Muscle layer of colon (tissue), 2 donors: Measurements from ENCODE around the gene DENND1A.

Source experiments
- H3K27ac ChIP-seq: one replicate; pipeline ENCODE4 v1.7.0; 2013; ENCODE audit warnings: low read depth, mild to moderate bottlenecking, low read length, moderate library complexity
- H3K27me3 ChIP-seq, 2 donors: one replicate each; pipeline ENCODE4 v1.7.0; 2013; ENCODE audit warnings: low read length in 2 of 2, mild to moderate bottlenecking in 2 of 2; ENCODE audit not compliant: insufficient read depth in 2 of 2, control insufficient read depth in 1 of 2
- H3K36me3 ChIP-seq: one replicate; pipeline ENCODE4 v1.7.0; 2013; ENCODE audit warnings: mild to moderate bottlenecking, low read length; ENCODE audit not compliant: insufficient read depth
- H3K4me1 ChIP-seq: one replicate; pipeline ENCODE4 v1.7.0; 2013; ENCODE audit warnings: mild to moderate bottlenecking, low read length; ENCODE audit not compliant: insufficient read depth
- H3K4me3 ChIP-seq, 2 donors: one replicate each; pipeline ENCODE4 v1.7.0; 2013; ENCODE audit warnings: low read length in 2 of 2, low read depth in 1 of 2, mild to moderate bottlenecking in 1 of 2, moderate library complexity in 1 of 2
- H3K9ac ChIP-seq: one replicate; pipeline ENCODE4 v1.7.0; 2013; ENCODE audit warnings: low read length
- H3K9me3 ChIP-seq: one replicate; pipeline ENCODE4 v1.7.0; 2013; ENCODE audit warnings: mild to moderate bottlenecking, low read length
- donor health status: abdominal sarcoma.
- donor health status: Adenocarcinoma of cecum.

DENND1A gene

GRCh38 chr9:123378025-123378424 lies 551.9 kb downstream of the DENND1A start:
- no peak overlapping the region for H3K4me3 ChIP-seq
- peaks cover 0 to under 1% of the 10 kb centered on the region in 2 donors for H3K27me3 ChIP-seq
- H3K9ac ChIP-seq, result no peak overlapping the region
- H3K27ac ChIP-seq, result no peak overlapping the region
- H3K36me3 ChIP-seq, result no peaks in the 10 kb centered on the region
- no peaks in the 10 kb centered on the region for H3K9me3 ChIP-seq
- H3K4me1 ChIP-seq, result peaks cover 27% of the 10 kb centered on the region

GRCh38 chr9:123377211-123377971 lies 552.5 kb downstream of the DENND1A start:
- Histone ChIP-seq H3K9ac (no peak overlapping the region), H3K4me3 (no peak overlapping the region), H3K27ac (no peak overlapping the region), H3K36me3 (no peaks in the 10 kb centered on the region), H3K27me3 (peaks cover 0 to 6% of the 10 kb centered on the region in 2 donors), H3K4me1 (peaks cover 27% of the 10 kb centered on the region), H3K9me3 (no peaks in the 10 kb centered on the region)

DNA sequence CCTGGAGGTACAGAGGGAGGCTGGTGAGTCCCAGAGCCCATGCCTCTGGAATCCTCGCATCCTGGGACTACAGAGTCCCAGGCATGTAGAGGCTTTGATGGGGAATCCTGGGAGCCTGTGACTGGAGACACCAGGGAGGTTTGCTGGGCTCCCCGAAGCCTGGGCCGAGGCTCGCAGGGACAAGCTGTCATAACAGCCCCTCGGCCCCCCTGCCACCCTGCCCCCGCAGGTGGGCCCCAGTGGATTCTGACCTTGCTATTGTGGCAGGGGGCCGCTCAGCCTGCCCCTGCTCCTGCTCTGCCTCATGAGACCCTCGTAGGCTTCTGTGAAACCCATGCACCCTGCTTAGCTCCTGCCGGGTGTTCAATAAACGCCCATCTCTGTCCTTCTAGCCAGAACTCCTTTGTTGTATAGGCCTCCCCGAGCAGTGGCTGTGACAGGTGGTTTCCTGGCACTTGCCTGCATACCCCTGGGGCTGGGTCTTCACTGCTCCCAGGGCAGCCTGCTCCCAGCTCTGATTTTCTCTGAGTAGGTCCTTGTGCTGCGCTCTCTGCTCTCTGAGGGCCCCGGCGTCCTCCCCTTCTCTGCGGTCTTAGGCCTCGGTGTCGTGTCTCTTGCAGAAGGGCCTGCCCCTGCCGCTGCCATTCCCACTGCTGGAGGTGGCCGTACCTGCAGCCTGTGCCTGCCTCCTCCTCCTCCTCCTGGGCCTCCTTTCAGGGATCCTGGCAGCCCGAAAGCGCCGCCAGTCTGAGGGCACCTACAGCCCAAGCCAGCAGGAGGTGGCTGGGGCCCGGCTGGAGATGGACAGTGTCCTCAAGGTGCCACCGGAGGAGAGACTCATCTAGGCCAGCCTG lies 553.5 kb downstream of the DENND1A start:
- peaks cover 0 to 12% of the 10 kb centered on the region in 2 donors for H3K27me3 ChIP-seq
- H3K36me3 ChIP-seq, result no peaks in the 10 kb centered on the region
- no peaks in the 10 kb centered on the region for H3K9me3 ChIP-seq
- H3K27ac ChIP-seq, result no peak overlapping the region
- peaks cover 27% of the 10 kb centered on the region for H3K4me1 ChIP-seq
- H3K9ac ChIP-seq, result no peak overlapping the region
- H3K4me3 ChIP-seq, result no peak overlapping the region

- Histone ChIP-seq H3K9me3 (no peaks in the 10 kb centered on the region), H3K36me3 (no peaks in the 10 kb centered on the region), H3K4me1 (peaks cover 27% of the 10 kb centered on the region), H3K4me3 (peak overlapping the region in 1 of 2 donors; percentile 23), H3K27ac (peak overlapping the region; percentile 21), H3K27me3 (peaks cover 0 to 12% of the 10 kb centered on the region in 2 donors), H3K9ac (no peak overlapping the region)
Measured at GRCh38 chr9:123375469-123376132, 554.3 kb downstream of the DENND1A start.

GRCh38 chr9:123373946-123374345 lies 556.0 kb downstream of the DENND1A start:
- H3K9ac ChIP-seq, result no peak overlapping the region
- no peak overlapping the region for H3K4me3 ChIP-seq
- H3K9me3 ChIP-seq, result no peaks in the 10 kb centered on the region
- no peak overlapping the region for H3K27ac ChIP-seq
- no peaks in the 10 kb centered on the region for H3K36me3 ChIP-seq
- H3K4me1 ChIP-seq, result peaks cover 27% of the 10 kb centered on the region
- peaks cover 0 to 17% of the 10 kb centered on the region in 2 donors for H3K27me3 ChIP-seq

GRCh38 chr9:123373447-123373923 lies 556.4 kb downstream of the DENND1A start:
- H3K27ac ChIP-seq, result no peak overlapping the region
- H3K4me1 ChIP-seq, result peaks cover 27% of the 10 kb centered on the region
- H3K9ac ChIP-seq, result no peak overlapping the region
- peaks cover 0 to 22% of the 10 kb centered on the region in 2 donors for H3K27me3 ChIP-seq
- no peaks in the 10 kb centered on the region for H3K9me3 ChIP-seq
- no peaks in the 10 kb centered on the region for H3K36me3 ChIP-seq
- no peak overlapping the region for H3K4me3 ChIP-seq

- H3K36me3 ChIP-seq, result no peaks in the 10 kb centered on the region
- no peak overlapping the region for H3K9ac ChIP-seq
- H3K4me3 ChIP-seq, result no peak overlapping the region
- no peak overlapping the region for H3K27ac ChIP-seq
- peaks cover 27% of the 10 kb centered on the region for H3K4me1 ChIP-seq
- no peaks in the 10 kb centered on the region for H3K9me3 ChIP-seq
- peaks cover 0 to 28% of the 10 kb centered on the region in 2 donors for H3K27me3 ChIP-seq
Measured at GRCh38 chr9:123372766-123373446, 557.0 kb downstream of the DENND1A start.

DNA sequence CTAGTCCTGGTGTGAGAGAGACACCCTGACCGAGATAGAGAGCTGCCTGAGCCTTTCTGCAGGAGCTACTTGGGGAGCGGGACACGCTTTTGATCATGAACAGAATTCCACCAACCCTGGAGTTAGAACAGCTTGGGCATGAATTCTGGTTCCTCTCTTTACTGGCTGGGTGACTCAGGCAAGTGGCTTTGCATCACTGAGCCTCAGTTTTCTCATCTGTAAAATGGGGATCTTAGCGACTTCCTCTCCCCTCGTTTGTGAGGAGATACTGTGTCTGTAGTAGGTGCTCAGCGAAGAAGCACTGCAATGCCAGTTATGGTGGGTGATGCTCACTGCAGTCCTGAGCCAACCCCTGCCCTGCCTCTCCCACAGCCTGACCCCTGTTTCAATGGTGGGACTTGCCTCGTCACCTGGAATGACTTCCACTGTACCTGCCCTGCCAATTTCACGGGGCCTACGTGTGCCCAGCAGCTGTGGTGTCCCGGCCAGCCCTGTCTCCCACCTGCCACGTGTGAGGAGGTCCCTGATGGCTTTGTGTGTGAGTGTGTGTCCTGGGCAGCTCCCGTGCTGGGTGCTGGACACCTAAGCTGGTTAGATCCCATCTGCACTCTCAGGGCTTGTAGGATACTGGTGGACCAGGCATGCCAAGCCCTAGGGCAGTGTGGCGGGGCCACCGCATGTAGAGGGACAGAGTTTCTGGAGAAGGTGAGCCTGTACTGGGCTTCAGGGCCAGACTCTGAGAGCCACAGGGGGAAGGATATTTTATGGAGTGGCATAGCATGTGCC lies 557.9 kb downstream of the DENND1A start:
- Histone ChIP-seq H3K9ac (no peak overlapping the region), H3K27ac (no peak overlapping the region), H3K4me1 (peaks cover 27% of the 10 kb centered on the region), H3K4me3 (no peak overlapping the region), H3K27me3 (peaks cover 0 to 28% of the 10 kb centered on the region in 2 donors), H3K36me3 (no peaks in the 10 kb centered on the region), H3K9me3 (no peaks in the 10 kb centered on the region)

DNA sequence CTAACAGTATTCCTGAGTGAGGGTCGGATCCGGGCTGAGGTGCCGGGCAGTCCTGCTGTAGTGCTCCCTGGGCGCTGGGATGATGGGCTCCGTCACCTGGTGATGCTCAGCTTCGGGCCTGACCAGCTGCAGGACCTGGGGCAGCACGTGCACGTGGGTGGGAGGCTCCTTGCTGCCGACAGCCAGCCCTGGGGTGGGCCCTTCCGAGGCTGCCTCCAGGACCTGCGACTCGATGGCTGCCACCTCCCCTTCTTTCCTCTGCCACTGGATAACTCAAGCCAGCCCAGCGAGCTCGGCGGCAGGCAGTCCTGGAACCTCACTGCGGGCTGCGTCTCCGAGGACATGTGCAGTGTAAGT lies 558.7 kb downstream of the DENND1A start:
- Histone ChIP-seq H3K9me3 (no peaks in the 10 kb centered on the region), H3K4me1 (peaks cover 24% of the 10 kb centered on the region), H3K4me3 (no peak overlapping the region), H3K9ac (no peak overlapping the region), H3K36me3 (no peaks in the 10 kb centered on the region), H3K27me3 (peaks cover 0 to 28% of the 10 kb centered on the region in 2 donors), H3K27ac (no peak overlapping the region)

GRCh38 chr9:123370526-123371227 lies 559.2 kb downstream of the DENND1A start:
- H3K36me3 ChIP-seq, result no peaks in the 10 kb centered on the region
- peaks cover 19% of the 10 kb centered on the region for H3K4me1 ChIP-seq
- H3K4me3 ChIP-seq, result no peak overlapping the region
- no peak overlapping the region for H3K9ac ChIP-seq
- H3K27me3 ChIP-seq, result peaks cover 0 to 28% of the 10 kb centered on the region in 2 donors
- no peak overlapping the region for H3K27ac ChIP-seq
- H3K9me3 ChIP-seq, result no peaks in the 10 kb centered on the region
